ENCODE data around the gene EML3.
"Not testable (repeated sequence)": the region's sequence is repeated elsewhere in the genome, so short reads cannot be mapped to it uniquely, and the experiment has no call there.

Gene EML3

GRCh38 chr11:62575837-62576236, 36.7 kb downstream of the EML3 start:
- peak overlapping the region; percentile 87 for H3K4me3 ChIP-seq (ENCODE audit: low read depth, low read length)
- in situ Hi-C loops (cut with HindIII; ENCODE audit: low sequenced_read_pairs): no loop called here
- no peak for DNase-seq (ENCODE audit: low read depth)
- no peak for TF ChIP-seq CTCF (IDR thresholded peaks at IDR 0.05; ENCODE audit: low read depth, low read length, missing control alignments)

GRCh38 chr11:62575156-62575555, 37.4 kb downstream of the EML3 start:
- H3K4me3 ChIP-seq (ENCODE audit: low read depth, low read length): peak overlapping the region; percentile 87
- no peak for TF ChIP-seq CTCF (IDR thresholded peaks at IDR 0.05; ENCODE audit: low read depth, low read length, missing control alignments)
- in situ Hi-C loops (cut with HindIII; ENCODE audit: low sequenced_read_pairs): no loop called here
- DNase-seq (ENCODE audit: low read depth): no peak

GRCh38 chr11:62574363-62575071, 38.1 kb downstream of the EML3 start:
- in situ Hi-C loops (cut with HindIII; ENCODE audit: low sequenced_read_pairs): loop anchor here (5.0 kb wide), 1 partner anchor 63 kb away; no protein-coding TSS in a partner anchor
- H3K4me3 ChIP-seq (ENCODE audit: low read depth, low read length): peak overlapping the region; percentile 87
- no peak for TF ChIP-seq CTCF (IDR thresholded peaks at IDR 0.05; ENCODE audit: low read depth, low read length, missing control alignments)
- no peak for DNase-seq (ENCODE audit: low read depth)

GRCh38 chr11:62573592-62574362, 38.8 kb downstream of the EML3 start, which contains the start of gene EEF1G:
TSS of gene EEF1G (minus strand) at chr11:62573891. CDS start at chr11:62573842, 49 bp downstream.
- no peak for TF ChIP-seq CTCF (IDR thresholded peaks at IDR 0.05; ENCODE audit: low read depth, low read length, missing control alignments)
- peak within 1 kb of the TSS; percentile 87 for H3K4me3 ChIP-seq (ENCODE audit: low read depth, low read length)
- in situ Hi-C loops (cut with HindIII; ENCODE audit: low sequenced_read_pairs): loop anchor here (5.0 kb wide), 1 partner anchor 64 kb away; no protein-coding TSS in a partner anchor
- DNase-seq (ENCODE audit: low read depth): peak; percentile 100

- in situ Hi-C loops (cut with HindIII; ENCODE audit: low sequenced_read_pairs): loop anchor here (5.0 kb wide), 1 partner anchor 64 kb away; no protein-coding TSS in a partner anchor
- H3K4me3 ChIP-seq (ENCODE audit: low read depth, low read length): peak overlapping the region; percentile 87
- DNase-seq (ENCODE audit: low read depth): no peak
- TF ChIP-seq CTCF (IDR thresholded peaks at IDR 0.05; ENCODE audit: low read depth, low read length, missing control alignments): no peak
These were observed 39.5 kb downstream of the EML3 start for GRCh38 chr11:62573006-62573591.

GRCh38 chr11:62572431-62572830, 40.1 kb downstream of the EML3 start:
- peak overlapping the region; percentile 87 for H3K4me3 ChIP-seq (ENCODE audit: low read depth, low read length)
- in situ Hi-C loops (cut with HindIII; ENCODE audit: low sequenced_read_pairs): loop anchor here (5.0 kb wide), 1 partner anchor 65 kb away; no protein-coding TSS in a partner anchor
- no peak for DNase-seq (ENCODE audit: low read depth)
- TF ChIP-seq CTCF (IDR thresholded peaks at IDR 0.05; ENCODE audit: low read depth, low read length, missing control alignments): no peak

- in situ Hi-C loops (cut with HindIII; ENCODE audit: low sequenced_read_pairs): loop anchor here (5.0 kb wide), 1 partner anchor 66 kb away; no protein-coding TSS in a partner anchor
- H3K4me3 ChIP-seq (ENCODE audit: low read depth, low read length); DNase-seq (ENCODE audit: low read depth): not testable (repeated sequence)
These were observed 41.1 kb downstream of the EML3 start for GRCh38 chr11:62571493-62571892.

- in situ Hi-C loops (cut with HindIII; ENCODE audit: low sequenced_read_pairs): loop anchor here (5.0 kb wide), 1 partner anchor 66 kb away; no protein-coding TSS in a partner anchor
- not testable (repeated sequence) for DNase-seq (ENCODE audit: low read depth); H3K4me3 ChIP-seq (ENCODE audit: low read depth, low read length)
These were observed 41.7 kb downstream of the EML3 start for GRCh38 chr11:62570903-62571302.
